MG63 (cell line): ENCODE results near the gene NR2C2. TPM values are rescaled to one million over a fixed set of nuclear protein-coding genes. Genes with fewer than 3 reads are reported as not detected.

Experiments used
- DNase-seq: peaks from one replicate; pipeline ENCODE4 v3.0.0-alpha.2; 2020
- H3K27me3 ChIP-seq: fragments of 250-450 bp; sonication (Bioruptor Pico); 2 replicates; pipeline ENCODE4 v1.5.1; 2020; ENCODE audit warnings: mild to moderate bottlenecking, moderate library complexity
- H3K36me3 ChIP-seq: fragments of 250-450 bp; sonication (Bioruptor Pico); 2 replicates; pipeline ENCODE4 v1.5.1; 2020; ENCODE audit warnings: mild to moderate bottlenecking, moderate library complexity
- H3K4me3 ChIP-seq: fragments of 250-450 bp; sonication (Bioruptor Pico); 2 replicates; pipeline ENCODE4 v1.5.1; 2020; ENCODE audit warnings: mild to moderate bottlenecking, moderate library complexity
- H3K9me3 ChIP-seq: fragments of 250-450 bp; sonication (Bioruptor Pico); 2 replicates; pipeline ENCODE4 v1.5.1; 2020; ENCODE audit warnings: mild to moderate bottlenecking, moderate library complexity
- total RNA-seq: library from RNA; depleted of rRNA; stranded (reverse); fragments of >200 nt; shearing (Covaris generic); gene quantifications from 2 replicates; pipeline ENCODE4 v1.2.3, GENCODE V29; 2014; ENCODE audit warnings: low replicate concordance

Gene NR2C2
- total RNA-seq, 1 experiment from 2014 or later: 7.1 TPM

DNA sequence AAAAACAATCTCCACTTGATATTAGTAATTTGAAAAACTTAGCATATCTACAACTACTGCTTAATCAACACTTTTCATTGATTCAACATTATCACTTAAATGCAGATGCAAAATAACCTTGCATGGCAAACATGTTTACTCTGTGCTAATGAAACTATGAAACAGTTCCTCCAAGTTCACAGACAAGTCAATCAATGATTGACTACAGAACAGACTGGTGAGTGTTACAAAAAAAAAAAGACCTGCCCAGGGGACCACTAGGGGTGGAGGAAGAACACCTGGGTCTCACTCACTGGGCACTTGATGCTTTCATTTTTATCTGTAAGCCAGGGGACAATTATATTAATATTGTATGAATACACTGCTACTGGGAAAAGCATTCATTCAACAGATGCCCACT is 4.3 kb upstream of the NR2C2 start:
- Histone ChIP-seq H3K36me3 (peaks cover 12% of the 10 kb centered on the region), H3K4me3 (no peak overlapping the region), H3K9me3 (no peaks in the 10 kb centered on the region), H3K27me3 (no peaks in the 10 kb centered on the region)
- no peak for DNase-seq

DNA sequence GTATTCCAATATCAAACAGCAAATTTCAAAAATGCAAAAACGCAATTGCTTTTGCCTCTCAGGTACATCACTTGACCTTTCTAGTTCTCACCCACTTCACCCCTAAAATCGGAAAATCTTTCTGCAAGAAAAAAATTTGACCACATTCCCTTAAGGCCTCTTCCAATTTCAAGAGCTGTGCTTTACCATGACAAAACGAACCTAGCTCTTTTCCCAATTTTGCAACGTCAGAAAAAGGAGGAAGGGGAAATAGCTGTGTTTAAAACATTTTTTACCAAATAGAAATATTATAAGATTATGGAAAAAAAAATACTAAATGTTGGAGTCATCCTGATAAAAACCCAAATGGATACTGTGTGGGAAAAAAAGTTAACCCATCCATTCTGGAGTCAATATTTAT is 1.1 kb upstream of the NR2C2 start:
- no peak for DNase-seq
- peaks cover 18% of the 10 kb centered on the region for H3K36me3 ChIP-seq
- H3K4me3 ChIP-seq: peak overlapping the region; percentile 81
- no peaks in the 10 kb centered on the region for H3K27me3 ChIP-seq
- H3K9me3 ChIP-seq: no peaks in the 10 kb centered on the region

DNA sequence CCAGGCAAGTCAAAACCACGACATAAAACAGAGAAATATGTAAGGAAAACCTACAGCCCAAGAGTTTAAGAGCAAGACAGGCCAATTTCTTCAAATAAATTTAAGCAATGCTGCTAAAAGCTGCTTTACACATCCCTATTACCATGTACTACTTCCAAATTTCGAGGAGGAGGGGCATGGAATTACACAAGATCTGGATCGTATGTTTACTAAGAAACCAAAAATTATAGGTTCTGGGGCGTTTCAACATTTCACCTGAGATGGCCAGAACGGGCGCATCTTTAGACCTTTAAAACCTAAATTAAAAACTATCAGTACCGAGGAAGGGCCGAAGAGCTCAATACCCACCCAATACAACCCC is 664 bp upstream of the NR2C2 start:
- Histone ChIP-seq H3K4me3 (peak overlapping the region; percentile 81), H3K27me3 (no peaks in the 10 kb centered on the region), H3K36me3 (peaks cover 18% of the 10 kb centered on the region), H3K9me3 (no peaks in the 10 kb centered on the region)
- no peak for DNase-seq

DNA sequence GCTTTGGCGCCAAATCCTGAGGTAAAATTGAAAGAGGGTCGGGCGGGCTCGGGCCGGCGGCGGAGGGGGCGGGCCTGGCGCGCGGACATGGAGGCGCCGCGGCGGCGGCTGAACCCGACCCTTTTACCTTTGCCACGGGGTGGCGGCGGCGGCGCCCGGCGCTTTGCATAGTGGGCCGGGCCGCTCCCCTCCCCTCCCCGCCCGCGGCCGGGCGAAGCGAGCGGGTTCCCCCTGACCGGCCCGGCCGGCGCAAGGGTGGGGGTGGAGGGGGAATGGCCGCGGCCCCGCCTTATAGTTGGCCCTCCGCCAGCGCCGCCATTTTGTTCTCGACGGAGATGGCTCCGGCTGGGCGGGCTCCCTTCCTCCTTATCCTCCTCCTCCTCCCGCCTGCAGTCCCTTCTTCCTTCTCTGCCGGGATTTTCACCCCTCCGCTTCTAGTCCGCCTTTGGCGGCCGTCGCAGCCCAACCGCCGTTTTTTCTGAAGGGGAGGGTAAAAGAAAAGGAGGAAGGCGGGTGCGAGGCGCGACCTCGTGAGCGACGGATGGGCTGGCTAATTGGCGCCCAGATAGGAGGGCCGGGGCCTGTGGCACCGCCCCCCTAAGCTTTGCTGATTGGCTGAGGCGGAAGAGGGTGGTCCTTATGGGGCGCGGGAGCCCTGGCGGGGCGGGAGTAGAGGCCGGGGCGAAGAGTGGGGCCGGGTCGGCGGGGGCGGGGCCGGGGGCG is 664 bp downstream of the NR2C2 start:
- peak; percentile 88 for DNase-seq
- Histone ChIP-seq H3K4me3 (peak overlapping the region; percentile 81), H3K9me3 (no peaks in the 10 kb centered on the region), H3K27me3 (no peaks in the 10 kb centered on the region), H3K36me3 (peaks cover 18% of the 10 kb centered on the region)

DNA sequence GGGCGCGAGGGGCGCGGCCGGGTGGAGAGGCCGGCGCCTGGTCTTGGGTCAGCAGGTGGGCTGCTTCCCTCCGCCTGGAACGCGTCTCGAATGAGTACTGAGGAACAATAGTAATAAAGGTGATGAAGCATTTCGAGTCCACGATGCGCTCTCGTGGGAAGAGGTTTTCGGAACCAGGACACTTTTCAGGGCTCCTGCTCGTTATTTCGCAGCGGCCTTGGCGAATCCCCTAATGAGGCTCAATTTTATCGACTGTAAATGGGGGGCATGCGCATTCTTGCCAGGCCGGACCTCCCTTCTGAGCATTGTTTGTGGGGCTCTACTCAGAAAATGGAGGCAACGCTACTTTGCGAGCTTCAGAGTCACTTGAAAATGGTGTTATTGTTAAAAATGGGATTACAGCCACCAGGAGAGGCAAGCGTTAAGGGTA is 1.2 kb downstream of the NR2C2 start:
- H3K9me3 ChIP-seq: no peaks in the 10 kb centered on the region
- peak overlapping the region; percentile 81 for H3K4me3 ChIP-seq
- peaks cover 18% of the 10 kb centered on the region for H3K36me3 ChIP-seq
- DNase-seq: no peak
- no peaks in the 10 kb centered on the region for H3K27me3 ChIP-seq

DNA sequence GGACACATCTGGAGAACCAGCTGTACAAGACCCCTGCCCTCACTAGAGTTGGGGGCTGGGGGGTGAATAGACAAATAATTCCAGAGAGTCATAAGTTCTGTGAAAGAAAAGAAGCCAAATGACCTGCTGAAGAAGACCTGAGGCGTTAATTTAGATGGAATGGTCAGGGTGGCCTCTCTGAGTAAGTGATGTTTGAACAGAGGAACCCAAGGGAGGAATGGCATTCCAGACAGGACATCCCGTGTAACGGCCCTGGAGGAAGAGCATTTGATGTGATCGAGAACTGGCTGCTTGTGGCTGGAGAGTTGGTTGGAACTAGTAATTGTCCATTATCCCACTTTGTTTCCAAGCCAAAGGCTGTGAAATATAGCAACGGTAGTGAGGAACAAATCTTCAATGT is 1.7 kb downstream of the NR2C2 start:
- H3K4me3 ChIP-seq: peak overlapping the region; percentile 81
- DNase-seq: no peak
- H3K9me3 ChIP-seq: no peaks in the 10 kb centered on the region
- no peaks in the 10 kb centered on the region for H3K27me3 ChIP-seq
- peaks cover 18% of the 10 kb centered on the region for H3K36me3 ChIP-seq

DNA sequence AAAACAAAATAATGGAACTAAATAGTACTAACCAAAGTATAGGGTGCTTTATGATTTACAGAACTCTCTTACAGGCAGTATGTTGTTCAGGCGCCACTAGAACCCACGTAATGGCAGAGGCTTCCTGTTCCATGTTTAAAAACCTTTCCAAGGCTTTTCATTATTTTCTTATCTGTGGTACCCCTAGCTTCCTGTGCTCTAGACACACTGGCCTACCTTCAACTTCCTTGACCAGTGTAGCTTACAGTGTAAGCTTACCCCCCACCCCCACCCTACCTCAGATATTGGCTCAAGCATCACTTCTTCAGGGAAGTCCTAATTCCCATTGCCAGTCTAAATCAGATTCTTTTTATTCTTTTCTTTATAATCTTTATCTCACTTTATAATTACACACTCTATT is 2.9 kb downstream of the NR2C2 start:
- no peaks in the 10 kb centered on the region for H3K27me3 ChIP-seq
- H3K9me3 ChIP-seq: no peaks in the 10 kb centered on the region
- no peak for DNase-seq
- H3K36me3 ChIP-seq: peaks cover 12% of the 10 kb centered on the region
- H3K4me3 ChIP-seq: no peak overlapping the region

DNA sequence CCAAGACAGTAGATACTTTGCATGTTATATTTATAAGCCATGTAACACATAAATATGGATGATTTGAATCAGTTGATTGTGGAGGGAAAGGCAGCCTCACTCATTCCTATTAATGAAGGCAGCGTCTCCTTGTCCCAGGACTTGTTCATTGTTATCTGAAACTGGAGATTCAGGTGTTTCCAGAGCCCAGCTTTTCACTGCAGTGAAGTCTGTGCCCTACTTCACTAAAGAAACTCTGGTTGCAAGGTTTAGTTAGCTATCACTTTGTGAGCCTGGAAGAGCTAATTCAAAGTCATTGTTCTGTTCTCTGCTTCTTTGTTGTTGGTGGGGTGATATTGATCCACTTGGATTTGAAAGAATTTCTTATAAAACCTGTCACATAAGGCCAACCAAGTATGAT is 9.8 kb downstream of the NR2C2 start:
- Histone ChIP-seq H3K27me3 (no peaks in the 10 kb centered on the region), H3K9me3 (no peaks in the 10 kb centered on the region), H3K4me3 (no peak overlapping the region), H3K36me3 (no peaks in the 10 kb centered on the region; the same call in 1 of the 2 replicates)
- no peak for DNase-seq

DNA sequence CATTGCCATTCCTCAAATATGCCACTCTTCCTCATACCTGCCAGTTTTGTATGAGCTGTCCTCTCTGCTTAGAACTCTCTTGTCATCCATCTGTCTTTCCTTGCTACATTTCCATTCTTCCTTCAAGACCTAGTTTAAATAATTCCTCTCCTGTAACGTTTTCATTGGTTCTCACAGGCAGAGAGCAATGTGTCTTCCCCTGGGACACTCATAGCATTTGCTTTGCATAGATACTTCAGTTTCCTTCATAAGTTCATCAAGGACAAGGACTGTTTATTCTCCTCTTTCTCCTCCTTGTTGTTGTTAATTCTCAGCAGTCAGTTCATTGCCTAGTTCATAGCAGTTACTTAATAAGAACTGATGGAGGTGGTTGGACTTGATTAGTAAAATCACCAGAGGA is 10.5 kb downstream of the NR2C2 start:
- no peak for DNase-seq
- Histone ChIP-seq H3K36me3 (no peaks in the 10 kb centered on the region; the same call in 1 of the 2 replicates), H3K9me3 (no peaks in the 10 kb centered on the region), H3K4me3 (no peak overlapping the region), H3K27me3 (no peaks in the 10 kb centered on the region)

DNA sequence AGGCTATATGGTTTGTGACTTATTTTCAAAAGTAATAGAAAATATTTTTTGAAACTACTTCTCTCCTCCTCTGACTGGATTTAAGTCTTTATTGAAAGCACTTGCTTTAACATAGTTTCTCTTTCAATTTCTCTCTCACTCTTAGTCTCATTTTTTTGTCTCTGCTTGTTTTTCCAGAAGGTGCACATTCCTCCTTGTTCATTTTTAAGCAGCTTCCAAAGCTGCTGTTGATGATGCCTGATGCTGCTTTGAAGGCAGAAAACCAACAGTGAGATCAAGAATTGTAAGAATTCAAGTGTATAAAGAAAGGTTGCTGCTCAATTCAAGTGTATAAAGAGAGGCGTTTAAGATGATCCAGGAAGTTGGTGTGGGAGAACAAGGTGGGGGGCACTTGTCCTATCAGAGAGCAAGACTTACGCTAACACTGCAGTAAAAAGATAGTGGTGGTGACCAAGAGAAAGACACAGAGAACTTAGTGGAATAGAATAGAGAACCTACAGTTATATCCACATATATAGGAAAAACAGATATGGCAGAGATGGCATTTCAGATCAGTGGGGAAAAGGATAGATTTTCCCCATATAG is 12.1 kb downstream of the NR2C2 start:
- Histone ChIP-seq H3K27me3 (no peaks in the 10 kb centered on the region), H3K4me3 (no peak overlapping the region), H3K9me3 (no peaks in the 10 kb centered on the region), H3K36me3 (no peaks in the 10 kb centered on the region; the same call in 1 of the 2 replicates)
- no peak for DNase-seq

DNA sequence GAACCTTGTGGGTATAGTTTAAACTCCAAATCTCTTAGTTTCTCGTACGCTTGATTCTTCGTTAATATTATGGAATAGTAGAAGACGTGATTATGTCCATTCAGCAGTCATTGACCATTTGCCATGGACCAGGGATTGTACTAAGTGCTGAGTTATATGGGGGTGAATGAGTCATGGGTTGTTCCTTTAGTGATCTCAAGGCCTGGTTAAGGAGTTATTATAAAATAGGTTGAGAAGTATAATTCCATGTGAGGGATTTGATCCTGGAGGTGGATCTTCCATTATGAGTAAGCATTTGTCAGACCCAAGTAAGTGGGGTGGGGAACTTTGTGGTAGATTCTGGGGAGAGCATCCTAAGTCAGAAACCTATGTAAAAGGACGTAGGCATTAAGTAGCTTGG is 15.4 kb downstream of the NR2C2 start:
- Histone ChIP-seq H3K27me3 (no peaks in the 10 kb centered on the region), H3K4me3 (no peak overlapping the region)
- DNase-seq: no peak

DNA sequence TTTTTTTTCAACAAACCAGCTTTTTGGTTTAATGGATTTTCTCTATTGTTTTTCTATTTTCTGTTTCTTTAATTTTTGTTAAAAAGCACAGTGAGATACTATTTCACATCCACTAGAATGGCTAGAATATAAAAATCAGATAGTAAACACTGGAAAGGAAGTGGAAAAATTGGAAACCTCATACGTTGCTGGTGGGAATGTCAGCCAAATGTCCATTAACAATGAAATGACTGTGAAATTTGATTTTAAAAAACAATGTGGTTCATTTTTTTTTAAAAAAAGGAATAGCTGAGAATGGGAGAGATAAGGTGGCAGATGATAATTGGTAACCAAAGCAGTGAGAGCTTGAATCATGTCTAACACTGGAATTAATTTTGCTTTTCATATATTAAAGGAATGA is 19.9 kb downstream of the NR2C2 start:
- Histone ChIP-seq H3K9me3 (no peaks in the 10 kb centered on the region), H3K27me3 (no peaks in the 10 kb centered on the region), H3K4me3 (no peak overlapping the region), H3K36me3 (peaks cover 7% of the 10 kb centered on the region)
- DNase-seq: no peak

More for the DNA sequence above, 15.4 kb downstream of the NR2C2 start:
- Histone ChIP-seq H3K36me3 (peaks cover 7% of the 10 kb centered on the region; the same call in 1 of the 2 replicates), H3K9me3 (no peaks in the 10 kb centered on the region)

DNA sequence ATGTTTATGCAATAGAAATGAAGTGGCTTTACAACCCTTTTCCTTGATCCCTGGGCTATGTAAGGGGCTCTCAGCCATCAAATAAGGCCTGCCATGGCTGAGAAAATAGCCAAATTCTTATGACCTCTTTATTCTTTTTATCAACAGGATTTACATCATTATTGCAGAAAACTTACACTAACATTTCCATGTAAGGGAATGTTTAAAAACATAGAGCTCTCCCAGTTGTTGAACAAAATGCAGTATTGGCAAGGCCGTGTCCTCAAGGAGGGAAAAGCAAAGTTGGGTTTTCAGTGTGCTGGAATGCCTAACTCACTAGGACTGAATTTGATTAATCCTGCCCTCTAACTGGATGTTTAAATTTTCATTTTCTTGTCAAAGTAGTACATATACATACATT is 22.3 kb downstream of the NR2C2 start:
- Histone ChIP-seq H3K36me3 (peaks cover 11% of the 10 kb centered on the region), H3K27me3 (no peaks in the 10 kb centered on the region), H3K9me3 (no peaks in the 10 kb centered on the region), H3K4me3 (no peak overlapping the region)
- DNase-seq: no peak

DNA sequence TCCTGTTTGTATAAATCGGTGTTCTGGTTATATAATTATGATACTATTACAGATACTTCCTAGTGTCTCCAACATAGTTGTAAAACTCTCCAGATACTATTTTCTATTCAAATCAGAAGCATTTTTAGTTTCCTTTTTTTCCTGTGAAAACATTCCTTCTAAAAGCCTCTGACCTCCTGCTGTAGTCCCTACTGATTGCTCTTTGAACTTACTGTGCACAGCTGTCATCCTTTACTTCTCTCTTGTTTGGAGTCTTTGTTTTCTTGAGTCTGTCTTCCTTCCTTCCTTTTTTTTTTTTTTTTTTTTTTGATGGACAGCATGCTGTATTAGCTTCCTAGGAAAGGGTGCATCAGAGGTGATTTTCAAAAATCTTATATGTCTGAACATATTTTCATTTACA is 28.9 kb downstream of the NR2C2 start:
- Histone ChIP-seq H3K27me3 (no peaks in the 10 kb centered on the region), H3K36me3 (peaks cover 3% of the 10 kb centered on the region; the same call in 1 of the 2 replicates), H3K4me3 (no peak overlapping the region), H3K9me3 (no peaks in the 10 kb centered on the region)
- DNase-seq: no peak

DNA sequence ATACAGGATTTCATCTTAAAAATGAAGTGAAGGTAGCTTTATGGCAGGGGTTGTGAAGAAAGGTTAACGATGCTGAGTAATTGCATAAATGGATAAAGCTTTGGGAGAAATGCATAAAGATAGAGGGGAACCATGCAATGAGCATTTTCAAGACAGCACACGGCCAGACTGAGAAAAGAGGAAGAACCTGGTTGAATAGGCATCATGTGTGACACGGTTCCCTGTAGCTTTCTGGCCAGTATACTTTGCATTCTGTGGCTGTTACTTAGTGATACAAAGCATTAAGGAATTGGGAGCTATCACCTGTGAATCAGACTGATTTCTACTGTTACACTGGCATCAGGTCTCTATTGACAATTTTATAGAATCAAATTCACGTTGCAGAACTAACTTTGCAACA is 33.3 kb downstream of the NR2C2 start:
- DNase-seq: no peak
- no peaks in the 10 kb centered on the region for H3K36me3 ChIP-seq
- H3K9me3 ChIP-seq: no peaks in the 10 kb centered on the region; the same call in 1 of the 2 replicates
- no peaks in the 10 kb centered on the region for H3K27me3 ChIP-seq
- no peak overlapping the region for H3K4me3 ChIP-seq

DNA sequence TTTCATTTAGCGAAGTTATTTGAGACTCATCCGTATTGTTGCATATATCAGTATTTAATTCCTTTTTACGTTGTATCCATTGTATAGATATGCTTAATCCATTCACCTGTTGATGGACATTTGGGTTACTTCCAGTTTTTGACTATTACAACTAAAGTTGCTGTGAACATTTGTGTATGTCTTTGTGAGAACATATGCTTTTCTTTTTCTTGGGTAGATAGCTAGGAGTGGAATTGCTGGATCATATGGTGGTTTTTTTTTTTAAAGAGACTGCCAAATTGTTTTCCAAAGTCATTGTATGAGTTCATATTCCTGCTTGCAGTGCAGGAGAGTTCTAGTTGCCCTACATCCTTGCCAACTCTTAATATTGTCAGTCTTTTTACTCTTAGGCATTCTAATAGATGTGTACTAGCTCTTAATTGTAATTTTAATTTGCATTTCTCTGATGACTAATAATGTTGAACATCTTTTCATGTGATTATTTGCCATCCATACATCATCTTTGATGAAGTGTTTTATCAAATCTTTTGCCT is 37.3 kb downstream of the NR2C2 start:
- Histone ChIP-seq H3K36me3 (no peaks in the 10 kb centered on the region), H3K27me3 (no peaks in the 10 kb centered on the region), H3K4me3 (no peak overlapping the region), H3K9me3 (no peaks in the 10 kb centered on the region; the same call in 1 of the 2 replicates)
- no peak for DNase-seq

DNA sequence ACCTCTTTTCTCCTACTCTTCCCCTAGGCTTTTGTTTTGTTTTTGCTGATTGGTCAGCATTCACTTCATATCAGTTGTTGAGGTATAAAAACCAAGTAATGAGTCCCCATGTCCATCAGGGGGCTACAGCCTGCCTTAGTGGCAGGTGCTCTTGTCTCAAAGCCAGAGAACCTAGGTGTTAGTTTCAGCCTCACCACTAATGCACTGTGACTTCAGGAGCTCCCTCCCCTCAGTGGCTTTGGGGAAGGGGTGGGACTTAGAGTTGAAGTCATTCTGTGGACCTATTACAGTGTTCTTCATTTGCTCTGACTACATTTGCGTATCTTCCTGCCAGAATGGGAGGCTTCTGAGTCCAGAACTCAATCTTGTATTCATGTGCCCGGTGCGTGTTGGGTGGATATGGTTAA is 41.6 kb downstream of the NR2C2 start:
- Histone ChIP-seq H3K4me3 (no peak overlapping the region), H3K9me3 (no peaks in the 10 kb centered on the region; the same call in 1 of the 2 replicates), H3K27me3 (no peaks in the 10 kb centered on the region), H3K36me3 (no peaks in the 10 kb centered on the region)
- DNase-seq: no peak
